GM11168 (cell line): ENCODE measurements around the gene SPATA21.
"Not testable (repeated sequence)": the region's sequence is repeated elsewhere in the genome, so short reads cannot be mapped to it uniquely, and the experiment has no call there.

ENCODE experiments used
- in situ Hi-C: fragments of 300-500 bp; cut with MboI; formaldehyde crosslinking; loops from one replicate; pipeline ENCODE4 v1.12.0; 2022; ENCODE audit warnings: low sequenced_read_pairs; ENCODE audit not compliant: unreplicated experiment

SPATA21 gene

GRCh38 chr1:16436946-16437474 is at the start of gene SPATA21:
SPATA21 (minus strand) TSS chr1:16437424; CDS start chr1:16431371, 6,053 bp downstream.
- in situ Hi-C loops, result no loop called here

- in situ Hi-C loops, result not testable (repeated sequence)
Observed at GRCh38 chr1:16487011-16487410, 49.8 kb upstream of the SPATA21 start.

- in situ Hi-C loops, result not testable (repeated sequence)
Observed at GRCh38 chr1:16486316-16486715, 49.1 kb upstream of the SPATA21 start.

GRCh38 chr1:16484931-16485330 is 47.7 kb upstream of the SPATA21 start:
- in situ Hi-C loops, result no loop called here

- in situ Hi-C loops, result no loop called here
Observed at GRCh38 chr1:16484501-16484835, 47.2 kb upstream of the SPATA21 start.

GRCh38 chr1:16483639-16484500 is 46.6 kb upstream of the SPATA21 start:
- in situ Hi-C loops, result not testable (repeated sequence)

GRCh38 chr1:16483146-16483545 is 45.9 kb upstream of the SPATA21 start:
- in situ Hi-C loops, result not testable (repeated sequence)

GRCh38 chr1:16478091-16478490 is 40.9 kb upstream of the SPATA21 start:
- in situ Hi-C loops, result no loop called here

- in situ Hi-C loops, result not testable (repeated sequence)
Observed at GRCh38 chr1:16475771-16476770, 38.8 kb upstream of the SPATA21 start.

GRCh38 chr1:16474891-16475290 is 37.7 kb upstream of the SPATA21 start:
- in situ Hi-C loops, result not testable (repeated sequence)

- in situ Hi-C loops, result no loop called here
Observed at GRCh38 chr1:16474166-16474800, 37.1 kb upstream of the SPATA21 start.

- in situ Hi-C loops, result no loop called here
Observed at GRCh38 chr1:16468558-16468957, 31.3 kb upstream of the SPATA21 start.

- in situ Hi-C loops, result no loop called here
Observed at GRCh38 chr1:16464917-16465625, 27.8 kb upstream of the SPATA21 start.

GRCh38 chr1:16462773-16463330 is 25.6 kb upstream of the SPATA21 start:
- in situ Hi-C loops, result no loop called here

- in situ Hi-C loops, result no loop called here
Observed at GRCh38 chr1:16461681-16462080, 24.5 kb upstream of the SPATA21 start.

GRCh38 chr1:16459352-16459925 is 22.2 kb upstream of the SPATA21 start:
- in situ Hi-C loops, result no loop called here

GRCh38 chr1:16458831-16459230 is 21.6 kb upstream of the SPATA21 start:
- in situ Hi-C loops, result no loop called here

GRCh38 chr1:16456151-16456550 is 18.9 kb upstream of the SPATA21 start:
- in situ Hi-C loops, result not testable (repeated sequence)

- in situ Hi-C loops, result not testable (repeated sequence)
Observed at GRCh38 chr1:16454909-16455308, 17.7 kb upstream of the SPATA21 start.
